Keratinocyte (primary cell): ENCODE measurements around the gene CMKLR1.

Experiments used
- CTCF ChIP-seq, 3 experiments: IDR thresholded peaks in 1 of 3; conservative IDR thresholded peaks in 1 of 3; optimal IDR thresholded peaks in 1 of 3; 2 replicates in 2 of 3; 3 replicates in 1 of 3; pipeline versions ENCODE3 to v1.5.1; 2011; ENCODE audit warnings: low read length in 3 of 3, mild to moderate bottlenecking in 3 of 3, moderate library complexity in 2 of 3, control low read depth in 1 of 3, inconsistent platforms in 1 of 3; ENCODE audit not compliant: insufficient read depth in 2 of 3; ENCODE audit errors: extremely low read depth in 1 of 3
- EZH2 ChIP-seq: IDR thresholded peaks from one replicate; pipeline ENCODE4 v1.6.1; 2012; ENCODE audit warnings: inconsistent platforms, mild to moderate bottlenecking, low read length, moderate library complexity

GRCh38 chr12:108323581-108323980 lies 15.5 kb downstream of the CMKLR1 start:
- TF ChIP-seq CTCF (optimal IDR thresholded peaks at IDR 0.05 in 1 of 3, IDR thresholded peaks at IDR 0.05 in 1 of 3, conservative IDR thresholded peaks at IDR 0.05 in 1 of 3; ENCODE audit: extremely low read depth in 1 of 3, insufficient read depth in 2 of 3, low read length in 3 of 3) (no peak), EZH2 (no peak)
